Right lung (tissue), 5 donors: Measurements from ENCODE around the gene TRAPPC3L. TPM values are rescaled to one million over a fixed set of nuclear protein-coding genes. Genes with fewer than 3 reads are reported as not detected.

ENCODE experiments used
- DNase-seq, 2 donors: peaks; one replicate each; pipeline ENCODE4 v3.0.0-alpha.2; 2013
- polyA plus RNA-seq, 5 donors: library from polyadenylated mRNA; unstranded; fragments of 120-200 nt; gene quantifications; one replicate each; pipeline versions ENCODE4 v1.2.1 to v1.2.3, GENCODE V29; 2013; ENCODE audit warnings: inconsistent platforms in 1 of 5, low replicate concordance in 1 of 5; ENCODE audit not compliant: insufficient read length in 5 of 5, insufficient read depth in 1 of 5

Gene TRAPPC3L
- polyA plus RNA-seq, 5 donors, result 0.31 to 0.95 (median 0.48) TPM

DNA sequence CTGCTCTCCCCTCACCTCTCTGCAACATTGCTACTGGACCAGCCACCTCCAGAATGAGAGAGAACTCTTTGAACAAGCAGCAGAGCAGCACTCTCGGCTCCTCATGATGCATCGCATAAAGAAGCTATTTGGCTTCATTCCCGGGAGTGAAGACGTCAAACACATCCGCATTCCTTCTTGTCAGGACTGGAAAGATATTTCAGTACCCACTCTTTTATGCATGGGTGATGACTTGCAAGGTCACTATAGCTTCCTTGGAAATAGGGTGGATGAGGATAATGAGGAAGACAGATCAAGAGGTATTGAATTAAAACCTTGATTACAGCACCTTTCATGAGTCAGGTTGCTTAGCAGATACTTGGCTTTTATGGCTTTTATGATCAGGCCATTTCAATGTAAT lies 12.4 kb upstream of the TRAPPC3L start:
- peak in 1 of 2 donors; percentile 60 for DNase-seq

DNA sequence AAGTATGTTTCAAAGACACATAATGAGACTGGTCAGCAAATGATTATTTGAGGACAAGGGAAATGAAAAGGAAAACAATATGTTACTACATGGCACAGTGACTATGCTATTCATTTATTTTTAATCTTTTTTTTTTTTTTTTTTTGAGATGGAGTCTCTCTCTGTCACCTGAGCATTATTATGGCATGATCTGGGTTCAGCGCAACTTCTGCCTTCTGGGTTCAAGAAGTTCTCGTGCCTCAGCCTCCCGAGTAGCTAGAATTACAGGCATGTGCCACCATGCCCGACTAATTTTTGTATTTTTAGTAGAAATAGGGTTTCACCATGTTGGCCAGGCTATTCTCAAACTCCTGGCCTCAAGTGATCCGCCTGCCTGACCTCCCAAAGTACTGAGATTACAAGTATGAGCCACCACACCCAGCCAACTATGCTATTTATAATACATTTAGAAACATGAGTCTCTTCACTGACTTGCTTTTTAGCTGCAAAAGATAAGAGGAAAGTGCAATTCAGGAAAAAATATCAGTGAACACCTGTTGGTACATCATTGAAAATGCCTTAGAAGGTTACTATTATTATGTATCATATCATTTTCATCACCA lies 11.4 kb upstream of the TRAPPC3L start:
- no peak for DNase-seq

DNA sequence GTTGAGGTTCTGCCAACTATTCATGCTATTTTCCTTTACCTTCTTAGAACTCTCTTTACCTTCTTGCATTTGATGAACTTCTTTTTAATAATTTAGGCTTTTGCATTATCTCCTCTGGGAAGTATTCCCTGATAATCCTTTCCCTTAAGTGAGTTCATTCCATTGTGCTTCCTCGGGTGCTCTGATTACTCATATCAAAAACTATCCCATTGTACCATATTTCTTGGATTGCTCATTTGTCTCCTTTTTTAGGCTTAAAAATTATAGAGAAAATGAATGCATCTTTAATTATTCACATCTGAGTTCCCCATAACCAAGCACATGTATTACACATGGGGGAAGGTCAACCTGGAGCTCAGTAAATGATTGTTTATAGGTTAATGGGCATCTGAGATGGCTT lies 10.6 kb upstream of the TRAPPC3L start:
- no peak for DNase-seq

DNA sequence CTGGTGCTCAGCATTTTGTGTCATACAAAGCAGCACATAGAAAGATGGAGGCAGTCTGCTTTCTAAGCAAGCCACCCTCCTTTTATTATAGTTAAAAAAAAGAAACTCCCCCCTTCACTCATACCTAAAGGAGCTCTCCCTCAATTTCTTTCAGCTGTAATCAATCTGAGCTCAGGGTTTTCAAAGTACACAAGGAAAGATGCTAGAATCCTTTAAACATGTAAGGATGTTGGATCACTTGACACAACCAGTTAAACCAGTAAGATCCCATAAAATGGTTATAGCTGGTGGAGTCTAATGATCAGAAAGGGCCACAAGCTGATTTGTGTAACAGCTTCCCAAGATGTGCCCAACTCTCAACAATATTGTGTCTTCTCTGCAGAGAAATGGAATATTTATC lies 8.0 kb upstream of the TRAPPC3L start, which contains the start of gene CALHM4:
Gene CALHM4, plus strand, starts transcription at position 301 of the 400 bp plus-strand sequence. Its CDS starts 43 bp downstream, at position 344.
- DNase-seq, result no peak

DNA sequence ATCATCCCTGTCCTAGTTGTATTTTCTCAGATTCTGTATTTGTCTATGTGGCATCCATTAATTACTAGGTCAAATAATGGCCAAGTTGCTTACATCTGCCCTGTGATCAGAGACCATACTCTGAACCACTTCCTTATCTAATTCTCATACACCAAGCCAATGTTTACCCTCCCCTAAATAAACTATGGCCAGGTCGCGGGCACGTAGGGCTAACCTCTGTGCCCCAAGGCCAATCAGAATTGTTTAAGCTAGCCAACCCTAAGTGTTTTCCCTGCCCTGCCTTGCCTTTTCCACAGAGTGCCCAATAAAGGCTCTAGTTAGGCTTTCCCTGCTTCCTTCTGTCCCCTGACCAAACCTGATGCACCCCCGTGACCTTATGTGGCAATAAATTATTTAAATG lies 5.3 kb upstream of the TRAPPC3L start:
- no peak for DNase-seq

DNA sequence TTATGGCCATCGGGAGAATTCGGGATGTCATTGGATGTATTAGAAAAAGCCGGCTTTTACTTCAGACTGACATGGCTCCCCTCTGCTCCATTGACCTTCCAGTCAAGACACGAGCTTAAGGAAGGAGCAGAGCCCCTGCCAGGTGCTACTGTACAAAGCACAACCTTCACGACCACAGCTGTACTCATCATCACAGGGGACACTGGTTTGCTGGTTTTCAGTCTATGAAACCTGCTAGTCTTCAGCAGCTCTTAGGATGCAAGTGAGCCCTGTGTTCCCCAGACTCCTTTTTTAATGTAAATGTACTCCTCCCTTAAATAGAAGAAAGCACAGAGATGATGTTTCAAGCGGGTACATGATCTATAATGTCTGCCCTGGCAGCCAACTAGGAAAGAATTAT lies 1.9 kb upstream of the TRAPPC3L start:
- DNase-seq, result no peak

DNA sequence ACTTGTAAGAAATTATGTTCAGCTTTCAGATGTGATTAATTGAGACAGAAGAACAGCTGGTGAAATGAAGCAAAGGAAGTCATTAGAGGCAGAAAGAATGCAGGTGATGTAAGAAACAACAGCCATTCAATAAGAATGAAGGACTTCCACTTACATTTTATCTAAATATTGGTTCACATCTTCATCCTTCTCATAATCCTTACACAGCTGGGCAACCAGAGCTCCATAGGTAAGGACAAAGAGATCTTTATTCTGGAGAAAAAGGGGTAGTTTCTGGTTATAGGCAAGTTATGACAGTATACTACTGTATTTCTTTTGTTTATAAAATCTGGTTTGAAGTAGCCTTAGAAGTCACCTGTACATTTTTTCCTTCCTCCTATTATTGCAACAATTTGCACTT lies 2.3 kb downstream of the TRAPPC3L start:
- no peak for DNase-seq

DNA sequence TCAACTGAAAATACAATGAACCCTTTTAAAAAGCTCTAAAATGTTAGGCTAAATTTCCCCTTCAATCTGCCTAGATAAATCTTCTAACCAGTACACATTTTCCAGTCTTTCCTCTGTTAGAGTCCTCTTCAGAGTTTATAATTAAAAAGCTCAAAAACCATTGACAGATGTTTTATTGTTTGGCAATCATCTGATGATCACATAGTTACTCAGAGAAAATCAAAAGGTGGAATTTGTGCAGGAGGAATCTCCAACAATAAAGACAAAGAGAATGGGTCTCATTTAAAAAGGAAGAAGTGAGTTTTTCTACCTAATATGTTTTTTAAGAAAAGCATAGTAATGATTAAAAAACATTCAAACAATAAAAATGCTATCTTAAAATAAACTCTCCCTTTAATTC lies 3.1 kb downstream of the TRAPPC3L start:
- no peak for DNase-seq

DNA sequence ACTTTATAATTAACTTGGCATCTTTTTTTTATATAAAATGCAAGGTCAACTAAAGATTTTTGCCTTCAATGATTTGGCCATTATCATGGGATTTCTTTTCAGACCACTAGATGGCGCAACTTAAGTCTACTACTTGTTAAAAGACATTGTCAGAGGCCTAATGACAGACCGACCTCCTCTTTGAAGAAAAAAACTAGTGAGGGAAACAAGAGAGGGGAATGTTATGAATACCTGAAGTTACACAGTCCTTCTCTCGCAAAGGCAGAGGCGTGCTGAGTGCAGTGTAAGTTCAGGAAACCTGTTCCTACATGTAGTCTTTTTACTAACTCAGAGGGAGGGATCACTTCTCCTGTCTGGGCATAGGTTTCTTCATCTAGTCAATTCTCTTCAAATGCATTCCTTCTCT lies 9.3 kb downstream of the TRAPPC3L start:
- peak in 1 of 2 donors; percentile 53 for DNase-seq

DNA sequence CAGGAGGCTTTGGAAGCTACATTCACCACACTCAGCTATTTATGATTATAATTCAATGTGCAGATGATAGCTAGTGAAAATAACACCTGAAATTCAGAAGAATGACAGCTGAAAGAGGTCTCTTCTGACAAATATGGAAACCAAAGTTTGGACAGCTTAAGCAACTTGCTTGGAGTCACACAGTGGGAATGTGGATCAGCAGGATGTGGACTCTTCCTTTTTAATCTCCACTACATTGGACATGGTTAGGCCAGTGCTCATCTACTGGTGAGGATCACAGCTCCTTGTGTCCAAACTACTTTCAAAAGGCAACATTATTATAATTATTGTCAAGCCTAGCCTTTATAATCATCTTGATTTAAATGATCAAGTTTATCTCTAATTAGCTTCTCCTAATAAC lies 10.4 kb downstream of the TRAPPC3L start:
- no peak for DNase-seq

DNA sequence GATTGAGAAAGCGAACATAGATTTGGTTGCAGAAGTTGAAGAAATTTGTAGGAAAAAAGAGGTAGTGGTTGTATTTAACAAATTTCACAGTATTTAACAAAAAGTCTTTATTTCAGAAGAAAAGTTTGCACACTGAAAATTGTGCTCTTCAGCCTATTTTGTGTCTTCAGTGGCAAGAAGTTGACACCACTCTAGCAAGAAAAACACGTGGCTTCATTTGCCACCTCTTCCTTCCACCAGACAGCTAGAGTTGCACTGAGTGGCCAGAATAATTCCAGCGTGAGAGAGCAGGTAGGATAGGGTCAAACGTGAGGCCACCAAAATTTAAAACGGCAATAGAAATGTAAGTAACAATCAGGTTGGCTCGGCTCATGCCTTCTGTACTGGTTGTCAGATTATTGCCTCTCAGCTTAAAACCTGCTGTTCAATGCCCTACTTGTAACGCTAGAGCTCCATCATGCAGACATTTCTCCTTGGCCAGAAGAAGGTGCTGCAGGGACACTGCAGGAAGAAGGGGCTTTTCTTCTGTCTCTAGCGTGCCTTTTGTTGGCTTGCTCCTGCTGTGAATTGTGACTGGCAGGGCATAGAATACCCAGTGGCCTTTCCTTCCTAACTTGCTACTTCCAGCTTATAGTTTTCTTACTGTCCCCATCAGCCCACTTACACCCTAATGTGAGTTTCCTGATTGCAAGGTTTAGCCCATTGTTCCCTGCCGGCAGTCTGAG lies 12.1 kb downstream of the TRAPPC3L start:
- DNase-seq, result no peak

DNA sequence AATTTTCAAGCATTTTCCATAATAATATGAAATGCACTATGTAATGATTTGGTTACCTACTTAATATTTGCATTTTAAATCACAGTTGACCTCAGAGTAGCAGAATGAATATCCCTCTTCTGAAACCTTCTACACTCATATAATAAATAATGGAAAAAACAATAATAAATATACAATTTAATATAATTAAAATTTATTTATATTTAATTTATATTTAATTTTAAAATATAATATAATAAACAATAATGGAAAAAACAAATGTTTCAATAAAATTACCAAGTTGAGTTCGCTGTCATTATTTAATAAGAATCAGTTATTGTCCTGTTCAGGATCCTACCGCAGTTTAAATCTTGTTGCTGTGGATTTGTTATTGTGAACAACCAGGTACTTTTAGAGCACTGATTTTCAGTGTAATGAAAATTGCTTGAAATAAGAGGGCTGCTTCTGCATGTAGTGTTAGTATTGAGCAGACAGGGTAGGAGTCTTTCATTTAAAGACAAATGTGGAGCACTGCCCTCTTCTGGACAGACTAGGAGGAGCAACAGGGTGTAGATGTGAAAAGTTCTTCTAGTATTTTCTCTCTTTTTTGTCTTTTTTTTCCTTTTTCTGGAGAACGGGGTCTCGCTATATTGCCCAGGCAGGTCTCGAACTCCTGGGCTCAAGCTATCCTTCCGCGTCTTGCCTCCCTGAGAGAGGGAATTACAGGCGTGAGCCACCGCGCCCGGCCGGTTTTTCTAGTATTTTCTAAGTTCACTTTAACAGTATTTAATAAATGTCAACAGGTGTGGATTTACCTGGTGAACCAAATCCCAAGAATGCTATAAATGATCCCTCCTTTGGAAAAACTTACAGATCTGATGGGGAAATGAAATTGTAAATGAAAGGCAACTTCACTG lies 13.6 kb downstream of the TRAPPC3L start:
- DNase-seq, result peak in 1 of 2 donors; percentile 56

DNA sequence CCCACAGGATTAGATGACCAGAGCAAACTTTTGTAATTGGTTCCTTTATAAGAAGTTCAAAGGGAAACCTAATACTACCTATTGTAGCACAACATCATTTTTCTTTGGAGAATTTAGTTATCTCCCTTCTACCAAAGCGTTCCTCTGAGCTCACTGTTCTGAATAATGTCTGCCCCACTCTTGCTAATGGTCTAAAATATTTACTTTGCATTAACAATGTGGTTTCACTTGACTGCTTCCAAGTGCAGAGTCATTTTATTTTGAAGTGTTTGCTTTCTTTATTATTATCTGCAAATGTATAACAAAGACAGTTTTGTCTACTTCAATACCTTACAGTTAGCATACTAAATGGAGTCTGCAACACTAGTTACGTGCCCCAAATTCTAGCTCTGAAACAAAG lies 15.0 kb downstream of the TRAPPC3L start:
- no peak for DNase-seq

DNA sequence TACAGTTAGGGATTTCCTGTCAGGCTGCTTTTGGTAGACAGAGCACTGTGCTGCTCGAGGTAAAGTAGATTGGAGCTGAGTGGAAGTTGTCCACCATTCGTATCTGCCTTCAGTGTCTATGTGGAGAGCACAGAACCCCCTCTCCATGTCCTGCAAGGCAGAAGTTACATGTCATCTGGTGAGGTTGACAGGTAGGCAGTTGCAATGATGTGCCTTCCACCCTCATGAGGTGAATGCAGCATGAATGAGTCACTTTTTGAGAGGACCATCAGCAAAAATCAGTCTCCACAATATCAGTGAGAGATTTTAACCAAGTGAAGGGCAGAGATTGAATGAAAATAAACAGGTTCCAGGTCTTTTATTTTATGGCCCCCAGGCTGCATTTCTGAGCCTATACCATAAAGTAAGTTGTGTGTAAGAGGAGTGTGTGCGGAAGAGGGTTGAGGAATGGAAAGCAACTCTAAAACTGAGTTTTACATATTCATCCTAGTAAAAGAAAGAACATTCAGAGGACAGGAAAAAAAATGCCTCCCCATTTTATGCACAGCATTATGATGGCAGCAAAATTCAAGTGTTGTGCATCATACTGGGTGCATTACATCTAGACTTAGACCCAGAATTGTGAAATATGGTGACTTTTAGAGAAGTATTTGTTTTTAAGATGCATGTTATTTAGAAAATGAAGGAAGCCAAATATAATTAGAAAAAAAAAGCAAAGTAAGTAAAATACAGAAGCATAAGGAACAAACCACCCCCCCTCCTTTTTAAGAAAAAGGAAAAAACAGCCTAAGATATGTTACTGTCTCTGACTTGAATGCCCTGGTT lies 15.8 kb downstream of the TRAPPC3L start:
- no peak for DNase-seq

DNA sequence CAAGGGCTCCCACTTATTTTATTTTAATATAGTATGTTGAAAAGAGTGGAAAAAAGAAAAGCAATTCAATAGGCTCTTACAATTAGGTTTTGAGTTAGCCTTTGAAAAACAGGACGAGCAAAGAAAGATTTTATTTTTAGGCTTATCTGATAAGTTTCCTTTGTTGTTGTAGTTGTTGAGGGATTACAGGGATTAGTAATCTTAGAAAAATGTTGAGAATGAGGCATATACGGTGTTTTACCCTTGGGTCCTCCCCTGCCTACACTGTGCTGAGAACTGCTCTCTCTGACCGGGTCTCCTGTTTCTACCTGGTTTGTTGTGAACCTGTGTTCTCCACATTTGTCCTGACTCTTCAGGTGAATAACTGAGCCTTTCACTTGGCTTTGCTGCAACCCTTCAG lies 16.7 kb downstream of the TRAPPC3L start:
- DNase-seq, result no peak

DNA sequence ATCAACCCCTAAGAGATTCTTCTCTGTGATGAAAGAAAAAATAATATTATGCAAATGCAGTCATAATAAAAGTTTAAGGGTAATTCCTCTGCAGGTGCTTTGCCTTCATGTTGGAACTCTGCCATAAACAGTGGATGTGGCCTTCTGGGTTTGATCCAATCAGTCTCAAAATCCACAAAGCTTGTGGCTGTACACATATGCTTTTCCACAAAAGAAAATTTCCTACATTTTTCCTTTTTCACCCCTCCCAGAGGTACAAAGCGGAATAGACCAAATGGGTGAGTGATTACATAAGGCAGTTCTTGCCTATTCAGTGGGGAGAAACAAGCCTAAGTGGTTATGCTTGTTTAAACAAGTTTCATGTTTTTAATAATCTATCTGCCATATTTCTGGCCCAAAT lies 17.4 kb downstream of the TRAPPC3L start:
- no peak for DNase-seq

DNA sequence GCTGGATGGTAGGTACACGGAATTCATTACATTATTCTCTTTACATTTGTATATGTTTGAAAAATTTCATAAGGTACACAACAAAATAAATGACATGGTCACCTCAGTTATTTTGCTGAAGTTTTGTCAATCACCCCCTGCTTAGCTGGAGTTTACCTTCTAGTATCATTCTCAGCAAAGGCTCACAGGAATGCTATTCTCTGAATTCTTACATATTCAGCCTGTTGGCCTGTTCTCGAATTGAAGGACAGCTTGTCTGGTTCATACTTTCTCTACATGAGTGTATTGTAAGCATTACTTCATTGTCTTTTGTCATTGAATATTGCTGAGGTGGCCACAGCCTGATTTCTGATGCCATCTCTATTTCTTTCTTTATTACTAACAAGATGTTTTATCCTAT lies 21.2 kb downstream of the TRAPPC3L start:
- DNase-seq, result no peak

DNA sequence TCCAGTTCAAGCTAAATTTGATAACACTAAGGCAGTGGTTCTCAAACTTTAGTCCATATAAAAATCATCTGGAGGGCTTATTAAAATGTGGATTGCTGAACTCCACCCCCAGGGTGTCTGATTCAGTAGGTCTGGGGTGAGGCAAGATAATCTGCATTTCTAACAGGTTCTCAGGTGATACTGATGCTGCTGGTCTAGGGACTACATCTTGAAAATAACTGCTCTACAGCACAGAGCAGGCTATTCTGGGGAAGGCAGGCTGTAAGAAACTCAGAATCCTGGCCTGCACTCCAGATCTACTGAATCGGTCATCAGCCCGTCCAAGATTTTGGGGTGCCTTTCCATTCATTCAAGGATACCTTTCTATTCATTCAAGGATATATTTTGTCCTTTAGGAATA lies 22.6 kb downstream of the TRAPPC3L start:
- no peak for DNase-seq

DNA sequence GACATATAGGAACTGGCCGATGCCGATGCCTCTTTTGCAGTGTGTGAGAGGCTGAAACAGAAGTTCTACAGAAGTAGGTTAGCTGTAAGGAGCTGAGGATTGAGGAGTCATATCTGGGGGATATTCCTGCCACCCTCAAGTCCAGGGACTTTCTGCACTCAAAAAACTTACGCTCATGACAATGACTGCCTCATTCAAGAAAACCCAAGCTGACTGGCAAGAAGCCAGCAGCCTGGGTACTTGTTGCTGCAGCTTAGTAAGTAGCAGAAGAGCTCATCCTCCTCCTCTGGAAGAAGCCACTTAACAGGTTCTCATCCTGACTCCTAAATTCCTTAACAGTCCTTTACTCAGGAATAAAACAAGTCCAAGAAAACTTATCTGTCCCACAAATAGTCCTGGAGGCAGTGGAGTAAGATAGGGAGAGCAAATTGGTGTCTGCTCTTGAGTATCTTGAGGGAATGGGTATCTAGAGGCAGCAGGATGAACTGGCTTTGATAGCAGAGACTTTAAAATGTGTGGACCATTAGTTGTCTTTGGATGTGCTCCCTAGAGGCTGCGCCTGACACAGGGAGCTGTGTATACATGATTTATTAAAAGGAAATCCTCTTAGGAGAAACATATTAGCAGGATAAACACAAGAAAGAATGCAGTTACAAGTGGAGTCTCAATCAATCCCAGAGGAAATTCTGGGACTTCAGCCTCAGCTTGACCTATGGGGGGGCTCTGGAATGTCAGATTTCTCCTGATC lies 26.7 kb downstream of the TRAPPC3L start:
- DNase-seq, result no peak

DNA sequence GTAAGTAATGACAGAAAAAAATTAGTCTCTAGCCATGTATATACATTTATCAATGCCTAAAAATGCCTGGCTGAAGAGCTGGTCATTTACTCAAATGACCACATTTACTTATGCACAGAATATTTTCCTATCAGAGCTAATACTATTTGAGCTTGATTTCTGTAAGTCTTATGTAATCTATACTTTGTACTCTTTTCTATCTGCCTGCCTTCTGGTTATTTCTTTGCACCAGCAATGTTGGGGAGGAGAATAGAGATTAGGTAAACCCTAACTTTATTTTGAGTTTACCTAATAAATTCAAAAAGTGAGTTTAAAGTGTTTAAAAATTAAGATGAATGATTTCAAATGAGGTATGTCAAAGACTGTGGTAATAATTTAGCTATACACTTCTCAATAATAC lies 30.3 kb downstream of the TRAPPC3L start:
- no peak for DNase-seq

DNA sequence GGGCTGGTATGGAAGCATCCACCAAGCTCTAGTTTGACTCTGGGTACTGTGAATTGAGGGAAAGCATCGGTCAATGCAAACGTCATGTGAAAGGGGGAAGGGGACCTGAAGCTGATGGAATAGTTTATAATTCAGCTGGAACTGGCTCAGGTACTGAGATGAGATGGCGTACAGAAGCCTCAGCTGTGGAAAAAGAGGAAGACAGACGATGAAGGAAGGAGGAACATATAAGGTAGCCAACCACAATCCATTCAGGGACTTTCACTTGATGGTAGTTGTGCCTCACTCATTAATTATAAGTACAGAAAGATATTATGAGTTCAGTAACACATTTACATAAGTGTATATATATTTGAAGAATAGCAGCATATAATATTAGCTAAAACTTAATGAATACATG lies 31.4 kb downstream of the TRAPPC3L start:
- no peak for DNase-seq
